ENCODE measurements around the gene OLFM2. TPM values are rescaled to one million over a fixed set of nuclear protein-coding genes. Genes with fewer than 3 reads are reported as not detected.
"Not testable (repeated sequence)": the region's sequence is repeated elsewhere in the genome, so short reads cannot be mapped to it uniquely, and the experiment has no call there.

Gene OLFM2
- total RNA-seq, 1 donor from 2014 or later: 0.89 TPM

DNA sequence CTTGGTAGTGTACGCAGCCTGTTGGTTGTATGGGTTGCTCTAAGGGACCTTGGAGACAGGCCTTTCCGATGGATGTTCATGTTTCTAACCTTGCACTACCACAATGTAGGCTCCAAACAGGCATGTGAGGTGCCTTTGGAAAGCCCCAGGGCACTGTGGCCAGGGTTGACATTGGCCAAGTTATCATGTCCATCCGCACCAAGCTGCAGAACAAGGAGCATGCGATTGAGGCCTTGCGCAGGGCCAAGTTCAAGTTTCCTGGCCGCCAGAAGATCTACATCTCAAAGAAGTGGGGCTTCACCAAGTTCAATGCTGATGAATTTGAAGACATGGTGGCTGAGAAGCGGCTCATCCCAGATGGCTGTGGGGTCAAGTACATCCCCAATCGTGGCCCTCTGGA lies 116.3 kb downstream of the OLFM2 start:
- intact Hi-C loops (cut with micrococcal nuclease); DNase-seq (ENCODE audit: low spot score); H3K27ac Mint-ChIP-seq; H3K27me3 Mint-ChIP-seq (ENCODE audit: low read depth): not testable (repeated sequence)
- Mint-ChIP-seq H3K9me3 (peaks cover 14% of the 10 kb centered on the region), H3K4me1 (ENCODE audit: low read depth) (peaks cover 21% of the 10 kb centered on the region), H3K4me3 (ENCODE audit: low read depth) (peak overlapping the region; percentile 90), H3K36me3 (ENCODE audit: low read depth) (peaks cover 26% of the 10 kb centered on the region)

DNA sequence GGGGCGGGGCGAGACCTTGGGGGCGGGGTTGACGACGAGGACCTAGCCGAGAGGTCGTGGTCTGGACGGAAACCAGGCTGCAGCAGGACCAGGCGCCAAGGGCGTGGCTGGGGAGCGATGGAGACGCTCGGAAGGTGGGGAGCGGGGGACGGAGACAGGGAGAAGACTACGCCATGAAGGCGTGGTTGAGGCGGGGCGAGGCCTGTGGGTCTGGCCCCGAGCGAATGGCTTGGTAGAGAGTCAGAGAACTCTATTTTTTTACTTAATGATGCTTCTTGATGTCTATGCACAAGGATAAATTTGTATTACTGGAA lies 116.8 kb downstream of the OLFM2 start:
- H3K4me3 Mint-ChIP-seq (ENCODE audit: low read depth): peak overlapping the region; percentile 90
- peaks cover 31% of the 10 kb centered on the region for H3K36me3 Mint-ChIP-seq (ENCODE audit: low read depth)
- peak overlapping the region; percentile 87 for H3K27ac Mint-ChIP-seq
- intact Hi-C loops (cut with micrococcal nuclease): loop anchor here (1.0 to 5.0 kb wide), 5 partner anchors 8 to 1143 kb away; partner anchors contain the start of genes SMARCA4, UBL5 and ZNF561
- DNase-seq (ENCODE audit: low spot score): no peak
- H3K27me3 Mint-ChIP-seq (ENCODE audit: low read depth): no peaks in the 10 kb centered on the region
- H3K9me3 Mint-ChIP-seq: peaks cover 18% of the 10 kb centered on the region
- H3K4me1 Mint-ChIP-seq (ENCODE audit: low read depth): peaks cover 21% of the 10 kb centered on the region

DNA sequence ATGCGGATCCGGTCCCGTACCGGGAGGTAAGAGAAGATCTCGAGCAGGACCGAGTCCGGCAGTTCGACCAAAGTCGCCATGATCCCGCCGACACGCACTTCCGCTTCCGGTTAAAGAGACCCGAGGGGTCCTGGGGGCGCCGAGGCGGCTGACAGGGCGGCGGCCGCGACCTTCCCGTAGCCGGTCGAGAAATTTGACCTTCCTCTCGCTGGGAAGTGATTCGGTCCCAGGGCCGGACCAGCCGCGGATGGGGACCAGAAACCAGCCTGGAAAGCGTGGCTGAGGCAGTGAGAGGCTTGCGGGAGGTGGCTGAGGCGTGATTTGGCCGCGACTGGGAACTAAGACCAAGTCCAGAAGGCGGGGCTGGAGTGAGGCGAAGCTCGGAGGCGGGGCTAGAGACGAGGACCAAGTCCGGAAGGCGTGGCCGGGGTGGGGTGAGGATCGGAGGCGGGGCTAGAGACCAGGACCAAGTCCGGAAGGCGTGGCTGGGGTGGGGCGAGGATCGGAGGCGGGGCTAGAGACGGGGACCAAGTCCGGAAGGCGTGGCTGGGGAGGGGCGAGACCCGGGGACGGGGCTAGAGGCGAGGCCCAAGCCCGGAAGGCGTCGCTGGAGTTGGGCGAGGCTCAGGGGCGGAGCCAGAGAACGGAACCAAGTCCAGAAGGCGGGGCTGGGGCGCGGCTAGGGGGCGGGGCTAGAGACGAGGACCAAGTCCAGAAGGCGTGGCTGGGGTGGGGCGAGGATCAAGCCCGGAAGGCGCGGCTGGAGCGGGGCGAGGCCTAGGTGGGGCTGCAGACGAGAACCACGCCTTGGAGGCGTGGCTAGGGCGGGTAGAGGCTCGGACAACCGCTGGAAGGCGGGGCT lies 117.3 kb downstream of the OLFM2 start, which contains the start of gene FBXL12:
FBXL12 (minus strand) TSS at position 346 of the 862 bp plus-strand sequence; CDS start at position 80, 266 bp downstream.
- peak; percentile 100 for DNase-seq (ENCODE audit: low spot score)
- intact Hi-C loops (cut with micrococcal nuclease): loop anchor here (1.0 to 5.0 kb wide), 5 partner anchors 8 to 1143 kb away; partner anchors contain the start of genes SMARCA4, UBL5 and ZNF561
- no peaks in the 10 kb centered on the region for H3K27me3 Mint-ChIP-seq (ENCODE audit: low read depth)
- peak within 1 kb of the TSS; percentile 87 for H3K27ac Mint-ChIP-seq
- H3K4me3 Mint-ChIP-seq (ENCODE audit: low read depth): peak within 1 kb of the TSS; percentile 90
- peaks cover 33% of the 10 kb centered on the region for H3K36me3 Mint-ChIP-seq (ENCODE audit: low read depth)
- peaks cover 21% of the 10 kb centered on the region for H3K4me1 Mint-ChIP-seq (ENCODE audit: low read depth)
- peaks cover 19% of the 10 kb centered on the region for H3K9me3 Mint-ChIP-seq

DNA sequence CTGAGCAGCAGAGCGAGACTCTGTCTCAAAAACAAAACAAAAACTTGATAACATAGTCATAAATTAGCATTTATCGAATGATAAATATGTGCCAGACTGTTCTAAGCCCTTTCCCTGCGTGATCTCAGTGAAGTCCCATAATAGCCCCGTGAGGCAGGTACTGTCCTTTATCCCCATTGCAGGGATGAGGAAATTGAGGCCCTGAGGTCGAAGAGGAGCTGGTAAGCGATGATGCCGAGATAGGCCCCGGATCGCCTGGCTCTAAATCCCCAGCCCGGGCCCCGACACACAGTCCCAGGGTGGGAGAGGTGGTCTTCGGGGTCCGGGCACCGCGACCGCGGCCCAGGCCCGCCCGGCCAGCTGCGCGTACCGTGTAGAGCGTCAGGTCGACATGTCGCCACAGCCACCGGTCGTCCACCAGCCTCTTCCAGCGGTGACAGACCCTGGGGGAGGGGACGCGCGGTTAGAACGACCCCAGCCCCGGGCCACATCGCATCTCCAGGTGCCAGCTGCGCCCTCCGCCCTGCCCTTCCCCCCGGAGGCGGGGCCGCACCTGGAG lies 118.1 kb downstream of the OLFM2 start:
- Mint-ChIP-seq H3K27ac (peak overlapping the region; percentile 87), H3K4me1 (ENCODE audit: low read depth) (peaks cover 21% of the 10 kb centered on the region), H3K9me3 (peaks cover 22% of the 10 kb centered on the region), H3K36me3 (ENCODE audit: low read depth) (peaks cover 36% of the 10 kb centered on the region), H3K27me3 (ENCODE audit: low read depth) (no peaks in the 10 kb centered on the region), H3K4me3 (ENCODE audit: low read depth) (peak overlapping the region; percentile 90)
- no peak for DNase-seq (ENCODE audit: low spot score)
- intact Hi-C loops (cut with micrococcal nuclease): loop anchor here (5.0 kb wide), 1 partner anchor 1144 kb away; the partner anchor contains the start of gene SMARCA4

DNA sequence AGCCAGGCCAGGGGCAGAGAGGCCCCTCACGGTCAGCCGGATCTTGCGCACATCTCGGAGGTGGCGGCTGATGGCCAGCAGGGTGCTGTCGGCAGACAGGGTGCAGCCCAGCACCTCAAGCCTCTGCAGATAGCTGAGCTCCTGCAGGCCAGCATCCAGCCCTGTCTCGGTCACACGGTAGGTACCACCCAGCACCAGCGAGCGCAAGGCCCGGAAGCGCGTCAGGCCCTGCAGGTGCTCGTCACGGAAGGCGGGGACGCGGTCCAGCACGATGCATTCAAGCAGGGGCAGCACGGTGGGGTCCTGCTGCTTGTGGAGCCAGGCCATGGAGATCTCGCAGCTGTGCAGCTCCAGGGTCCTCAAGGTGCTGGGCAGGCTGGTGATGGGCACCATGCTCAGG lies 125.2 kb downstream of the OLFM2 start:
- Mint-ChIP-seq H3K27ac (no peak overlapping the region), H3K36me3 (ENCODE audit: low read depth) (peaks cover 46% of the 10 kb centered on the region), H3K4me3 (ENCODE audit: low read depth) (no peak overlapping the region), H3K4me1 (ENCODE audit: low read depth) (peaks cover 4% of the 10 kb centered on the region), H3K9me3 (peaks cover 12% of the 10 kb centered on the region), H3K27me3 (ENCODE audit: low read depth) (no peaks in the 10 kb centered on the region)
- DNase-seq (ENCODE audit: low spot score): no peak
- intact Hi-C loops (cut with micrococcal nuclease): no loop called here

DNA sequence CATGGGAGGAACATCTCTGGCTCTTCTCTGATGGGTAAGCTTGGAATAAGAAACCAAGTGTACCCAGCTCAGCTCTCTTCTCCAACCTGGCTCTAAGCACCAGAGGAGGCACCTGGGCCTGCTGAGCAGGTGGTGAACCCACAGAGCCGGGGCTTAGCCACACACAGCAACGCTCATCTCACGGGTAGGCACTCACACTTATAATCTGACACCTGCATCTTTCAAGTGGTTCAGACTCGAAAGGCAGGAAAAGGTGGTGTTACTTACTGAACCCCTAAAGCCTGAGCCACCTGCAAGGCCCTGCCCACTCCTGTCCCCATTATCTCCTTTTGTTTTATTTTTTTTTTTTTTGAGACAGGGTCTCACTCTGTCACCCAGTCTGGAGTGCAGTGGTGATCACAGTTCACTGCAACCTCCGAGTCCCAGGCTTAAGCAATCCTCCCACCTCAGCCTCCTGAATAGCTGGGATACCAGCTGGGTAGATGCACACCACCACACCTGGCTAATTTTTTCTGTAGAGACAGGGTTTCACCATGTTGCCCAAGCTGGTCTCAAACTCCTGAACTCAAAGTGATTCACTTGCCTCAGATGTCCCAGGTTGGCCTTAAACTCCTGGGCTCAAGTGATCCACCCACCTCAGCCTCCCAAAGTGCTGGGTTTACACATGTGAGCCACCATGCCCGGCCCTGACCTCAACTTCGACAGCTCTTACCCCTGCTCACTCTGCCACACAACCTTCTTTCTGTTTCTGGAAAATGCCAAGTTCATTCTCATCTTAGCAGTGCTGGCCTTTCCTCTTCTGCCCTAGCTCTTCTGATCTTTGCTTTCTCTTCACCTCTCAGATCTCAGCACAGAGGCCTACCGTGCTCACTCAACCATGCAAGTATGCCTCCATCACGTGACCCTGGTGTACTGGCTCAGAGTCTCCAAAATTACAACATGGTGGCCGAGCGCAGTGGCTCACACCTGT lies 127.2 kb downstream of the OLFM2 start:
- Mint-ChIP-seq H3K36me3 (ENCODE audit: low read depth) (peaks cover 29% of the 10 kb centered on the region), H3K27me3 (ENCODE audit: low read depth) (no peaks in the 10 kb centered on the region)
- DNase-seq (ENCODE audit: low spot score): no peak

DNA sequence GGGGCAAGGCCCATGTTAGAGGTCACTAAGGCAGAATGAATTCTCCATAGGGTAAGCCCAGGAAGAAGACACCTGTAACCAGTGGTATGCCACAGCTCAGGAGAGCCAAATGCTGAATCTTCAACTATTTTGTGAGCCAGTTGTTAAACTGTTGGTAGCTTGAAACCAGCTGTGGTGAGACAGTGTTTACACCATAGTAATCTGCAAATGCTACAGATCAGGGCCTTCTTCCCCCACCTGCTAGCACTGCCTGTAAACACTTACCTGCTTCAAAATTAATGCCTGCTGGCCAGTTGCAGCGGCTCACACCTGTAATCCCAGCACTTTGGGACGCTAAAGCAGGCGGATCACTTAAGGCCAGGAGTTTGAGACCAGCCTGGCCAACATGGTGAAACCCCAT lies 129.5 kb downstream of the OLFM2 start:
- Mint-ChIP-seq H3K27ac (no peak overlapping the region), H3K9me3 (no peaks in the 10 kb centered on the region), H3K27me3 (ENCODE audit: low read depth) (no peaks in the 10 kb centered on the region), H3K4me1 (ENCODE audit: low read depth) (peaks cover 4% of the 10 kb centered on the region), H3K36me3 (ENCODE audit: low read depth) (peaks cover 30% of the 10 kb centered on the region), H3K4me3 (ENCODE audit: low read depth) (no peak overlapping the region)
- intact Hi-C loops (cut with micrococcal nuclease): no loop called here
- DNase-seq (ENCODE audit: low spot score): no peak

More for the DNA sequence above, 127.2 kb downstream of the OLFM2 start:
- intact Hi-C loops (cut with micrococcal nuclease): no loop called here
- Mint-ChIP-seq H3K9me3 (peaks cover 4% of the 10 kb centered on the region), H3K4me1 (ENCODE audit: low read depth) (peaks cover 4% of the 10 kb centered on the region), H3K4me3 (ENCODE audit: low read depth) (no peak overlapping the region), H3K27ac (peak overlapping the region; percentile 49)

Other genes starting within 250 kb of the OLFM2 start
- gene ZNF846, start 167.8 kb downstream of the OLFM2 start, total RNA-seq: 3.2 and 3.7 TPM in 2 replicates
- gene FBXL12, start 117.4 kb downstream of the OLFM2 start, total RNA-seq: 23.4 and 23.7 TPM in 2 replicates
- gene UBL5, start 108.6 kb downstream of the OLFM2 start, total RNA-seq: 331 and 335 TPM in 2 replicates
- 84.3 and 87.3 TPM in 2 replicates for gene PIN1, start 101.2 kb downstream of the OLFM2 start, total RNA-seq
- 0.80 and 0.87 TPM in 2 replicates for gene COL5A3, start 74.0 kb upstream of the OLFM2 start, total RNA-seq
- not detected in 2 replicates for gene RDH8, start 77.0 kb upstream of the OLFM2 start, total RNA-seq
- gene SHFL, start 149.8 kb upstream of the OLFM2 start, total RNA-seq: 56.1 and 56.2 TPM in 2 replicates
- 7.7 and 8.0 TPM in 2 replicates for gene ANGPTL6, start 166.2 kb upstream of the OLFM2 start, total RNA-seq
- gene PPAN, start 169.8 kb upstream of the OLFM2 start, total RNA-seq: 160 and 162 TPM in 2 replicates
- gene P2RY11, start 175.2 kb upstream of the OLFM2 start, total RNA-seq: 41.8 and 46.5 TPM in 2 replicates
- gene EIF3G, start 183.4 kb upstream of the OLFM2 start, total RNA-seq: 303 and 306 TPM in 2 replicates